HG02938 (cell line): Measurements from ENCODE around the gene INHBA.

Source experiments
- ATAC-seq: cut with Tn5 transposase; IDR thresholded peaks from one replicate; pipeline ENCODE4 v1.9.1; 2021; ENCODE audit warnings: mild to moderate bottlenecking, moderate library complexity; ENCODE audit not compliant: unreplicated experiment

The INHBA gene

DNA sequence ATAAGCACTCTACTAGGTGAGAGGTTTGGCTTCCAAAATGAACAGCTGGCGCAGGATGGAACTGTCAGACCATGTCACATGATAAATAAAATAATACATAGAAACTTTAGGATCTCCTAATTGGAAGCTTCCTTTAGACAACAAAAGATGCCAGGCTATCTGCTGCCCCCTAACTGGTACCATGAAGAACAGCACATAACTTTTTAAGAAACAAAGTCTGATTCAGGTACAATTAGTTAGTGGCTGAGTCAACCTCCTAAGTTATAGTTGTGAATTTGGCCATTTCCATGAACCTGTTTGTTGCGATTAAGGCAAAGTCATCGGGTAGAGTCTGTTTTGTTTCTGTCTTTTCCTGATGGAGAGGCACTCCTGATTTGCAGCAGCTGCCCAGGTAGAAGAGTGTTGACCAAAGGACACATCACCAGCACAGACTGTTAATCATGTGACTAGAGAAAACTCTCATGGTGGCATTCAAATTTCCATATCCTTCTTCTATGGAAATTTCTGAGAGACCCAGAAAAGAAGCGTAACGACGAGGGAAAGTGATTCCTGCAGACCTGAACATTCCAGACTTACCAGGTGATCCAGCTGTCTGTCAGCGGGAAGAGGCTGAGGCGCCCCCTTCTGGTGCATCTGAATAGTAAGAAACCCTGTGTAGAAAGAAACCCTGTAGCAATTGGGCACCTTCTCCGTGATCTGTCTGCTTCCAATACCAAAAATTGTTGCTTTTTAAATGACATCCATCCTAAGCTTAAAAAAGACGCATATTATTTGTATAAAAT lies 8.6 kb upstream of the INHBA start:
- ATAC-seq = no peak

DNA sequence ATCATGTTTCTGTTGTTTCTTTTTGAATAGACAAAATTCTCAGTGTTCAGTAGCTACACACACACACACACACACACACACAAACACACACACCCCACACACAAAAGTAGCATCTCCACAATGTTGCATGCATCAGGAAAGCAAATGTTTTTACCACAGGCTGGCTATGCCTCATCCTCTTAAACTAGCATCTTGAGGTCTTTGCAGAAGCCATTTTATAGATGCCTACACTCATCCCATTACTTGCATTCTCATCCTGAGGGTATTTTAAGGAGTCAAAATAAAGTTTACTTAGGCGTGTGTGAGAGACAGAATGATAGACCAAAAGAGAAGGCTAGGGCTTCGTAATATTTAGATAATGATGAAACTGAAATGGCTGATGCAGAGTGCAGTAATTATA lies 7.9 kb upstream of the INHBA start:
- ATAC-seq = no peak

- no peak for ATAC-seq
Observed at GRCh38 chr7:41709621-41710020, 6.7 kb upstream of the INHBA start.

DNA sequence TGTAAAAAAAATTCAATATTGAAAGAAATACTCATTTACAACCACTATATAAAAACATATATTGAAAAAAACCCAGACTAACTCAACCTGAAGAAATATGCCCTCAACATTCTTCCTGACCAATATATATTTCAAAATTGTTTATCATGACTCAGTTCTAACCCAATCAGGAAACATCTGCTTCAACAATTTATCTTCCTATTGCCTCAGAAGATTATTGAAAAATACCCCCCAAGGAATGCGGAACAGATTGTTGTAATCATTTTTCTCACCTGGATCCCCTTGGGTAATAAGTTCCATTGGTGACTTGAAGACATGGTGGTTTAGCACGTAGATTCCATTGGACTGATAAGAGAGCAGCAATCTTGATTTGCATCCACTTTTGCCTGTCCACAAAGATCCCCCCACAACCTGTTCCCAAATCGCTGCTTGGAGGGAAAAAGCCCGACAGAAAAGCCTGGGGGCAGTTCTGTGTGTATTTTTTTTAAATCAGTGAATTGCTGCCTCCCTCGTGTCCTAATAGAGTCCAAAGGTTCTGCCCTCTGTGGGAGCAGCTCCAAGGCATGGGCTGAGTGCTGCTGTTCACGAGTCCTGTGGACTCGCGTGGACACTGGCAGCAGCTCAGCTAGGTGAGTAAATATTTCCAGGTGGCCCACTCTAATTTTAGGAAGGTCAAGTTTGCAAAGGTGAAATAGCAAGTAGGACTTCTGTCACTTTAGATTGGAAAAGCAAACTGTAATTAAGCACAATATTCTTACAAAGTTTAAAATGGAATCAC lies 5.9 kb upstream of the INHBA start:
- ATAC-seq = no peak

GRCh38 chr7:41706228-41706930 lies 3.5 kb upstream of the INHBA start:
- no peak for ATAC-seq

DNA sequence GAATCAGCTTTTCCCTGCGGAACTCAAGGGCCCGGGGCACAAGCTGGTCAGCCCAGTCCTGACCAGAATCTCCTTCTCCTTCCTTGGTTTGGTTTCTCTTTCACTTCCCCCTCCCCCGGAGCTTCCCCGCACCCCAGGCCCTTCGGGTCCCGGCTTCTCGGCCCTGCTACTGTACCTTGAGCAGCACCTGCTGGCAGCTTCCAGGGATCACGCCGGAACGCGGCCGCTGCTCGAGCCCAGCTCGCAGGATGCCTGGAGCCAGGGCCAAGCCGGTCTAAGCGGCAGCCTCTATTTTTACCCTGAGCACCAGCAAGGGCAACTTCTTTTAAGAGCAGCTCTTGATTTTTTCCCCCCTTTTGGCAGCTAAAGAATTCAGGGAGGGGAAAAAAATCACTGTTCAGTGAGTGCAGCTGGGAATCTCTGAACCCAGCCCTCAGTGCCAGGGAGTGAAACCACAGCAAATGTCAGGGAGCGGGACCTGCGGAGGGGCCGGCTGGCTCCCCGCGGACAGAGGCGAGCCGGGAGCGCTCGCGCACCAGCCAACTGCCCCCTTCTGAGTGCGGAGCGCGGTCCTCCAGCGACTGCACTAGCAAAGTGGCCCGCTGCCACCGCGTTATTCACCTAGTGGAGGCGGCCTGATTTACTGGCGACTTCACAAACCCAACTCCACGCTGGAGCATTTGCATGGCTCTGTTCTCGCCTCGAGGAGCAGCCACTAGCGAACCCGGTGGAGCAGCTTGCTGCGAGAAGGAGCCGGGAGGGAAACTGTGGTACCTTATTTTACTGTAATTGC lies 2.4 kb upstream of the INHBA start:
- peak; percentile 97 for ATAC-seq

GRCh38 chr7:41701068-41701941 lies 1.6 kb downstream of the INHBA start:
- no peak for ATAC-seq

DNA sequence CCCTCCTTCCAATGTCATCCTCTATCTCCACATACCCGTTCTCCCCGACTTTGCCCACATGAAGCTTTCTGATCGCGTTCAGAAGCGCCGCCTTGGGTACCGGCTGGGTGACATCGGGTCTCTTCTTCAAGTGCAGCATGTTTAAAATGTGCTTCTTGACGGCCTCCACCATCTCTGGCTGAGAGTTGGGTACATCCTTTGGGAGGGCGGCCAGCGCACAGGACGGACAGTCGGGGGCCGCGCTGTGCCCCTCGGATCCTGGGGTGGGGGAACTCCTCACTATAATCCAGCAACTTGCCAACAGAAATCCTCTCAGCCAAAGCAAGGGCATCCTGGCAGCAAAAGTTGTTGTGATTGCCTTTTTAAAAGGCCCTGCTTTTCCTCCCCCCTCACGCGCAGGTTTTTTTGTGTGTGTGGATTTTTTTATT lies 2.8 kb downstream of the INHBA start:
- ATAC-seq = no peak

DNA sequence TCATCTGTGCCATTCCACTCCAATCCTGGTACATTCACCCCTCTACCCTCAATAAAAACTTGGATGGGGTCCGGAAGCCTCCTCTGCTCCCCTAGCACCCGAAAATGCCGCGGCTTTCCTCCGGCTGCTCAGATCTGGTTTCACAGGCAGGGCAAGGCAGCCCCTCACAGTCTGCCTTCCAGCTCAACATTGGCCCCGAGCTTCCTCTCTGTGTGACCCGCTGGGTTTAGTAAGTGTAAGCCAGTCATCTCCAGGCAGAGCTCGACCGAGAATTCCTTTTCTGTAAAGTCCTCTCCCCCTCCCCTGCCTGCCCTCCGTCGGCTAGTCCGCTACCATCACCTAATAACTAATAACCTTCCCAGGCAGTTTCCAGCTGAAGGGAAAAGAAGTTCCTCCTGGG lies 3.4 kb downstream of the INHBA start:
- ATAC-seq = no peak

DNA sequence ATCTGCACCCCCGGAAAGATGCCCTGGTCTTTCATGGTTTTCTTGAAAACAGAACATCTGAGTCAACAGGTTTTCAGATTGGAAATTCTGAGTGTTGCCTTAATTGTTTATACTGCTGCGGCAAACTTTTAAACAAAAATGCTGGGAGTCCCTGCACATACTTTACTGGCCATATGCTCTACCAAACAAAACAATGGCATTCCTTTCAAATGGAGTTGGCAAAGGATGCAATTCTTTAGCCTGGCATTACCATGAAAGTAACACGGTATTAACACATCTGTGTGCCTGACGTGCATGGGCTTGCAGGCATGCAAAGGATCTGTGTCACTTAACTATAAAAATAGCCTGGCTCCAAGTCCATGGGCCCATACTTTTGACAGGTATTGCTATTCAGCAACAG lies 4.2 kb downstream of the INHBA start:
- no peak for ATAC-seq

DNA sequence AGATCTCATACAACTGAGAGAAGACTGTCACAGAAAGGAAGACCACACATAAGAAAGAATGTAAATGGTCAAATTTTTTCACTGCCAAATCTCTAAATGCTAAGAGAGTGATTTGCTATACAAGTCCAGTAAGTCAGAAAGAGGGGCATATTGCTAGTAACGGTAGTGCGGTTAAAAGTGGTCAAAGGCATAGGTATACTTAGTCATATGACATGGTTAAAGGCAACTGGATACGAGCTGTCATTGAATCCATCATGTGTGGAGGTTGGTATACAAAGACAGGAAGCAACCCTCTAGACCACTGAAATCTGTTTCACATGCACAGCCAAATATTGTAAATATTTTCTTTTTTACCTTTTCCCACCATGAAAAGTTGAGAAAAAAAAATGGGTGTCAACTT lies 4.8 kb downstream of the INHBA start:
- no peak for ATAC-seq

GRCh38 chr7:41696323-41696916 lies 6.5 kb downstream of the INHBA start:
- no peak for ATAC-seq

DNA sequence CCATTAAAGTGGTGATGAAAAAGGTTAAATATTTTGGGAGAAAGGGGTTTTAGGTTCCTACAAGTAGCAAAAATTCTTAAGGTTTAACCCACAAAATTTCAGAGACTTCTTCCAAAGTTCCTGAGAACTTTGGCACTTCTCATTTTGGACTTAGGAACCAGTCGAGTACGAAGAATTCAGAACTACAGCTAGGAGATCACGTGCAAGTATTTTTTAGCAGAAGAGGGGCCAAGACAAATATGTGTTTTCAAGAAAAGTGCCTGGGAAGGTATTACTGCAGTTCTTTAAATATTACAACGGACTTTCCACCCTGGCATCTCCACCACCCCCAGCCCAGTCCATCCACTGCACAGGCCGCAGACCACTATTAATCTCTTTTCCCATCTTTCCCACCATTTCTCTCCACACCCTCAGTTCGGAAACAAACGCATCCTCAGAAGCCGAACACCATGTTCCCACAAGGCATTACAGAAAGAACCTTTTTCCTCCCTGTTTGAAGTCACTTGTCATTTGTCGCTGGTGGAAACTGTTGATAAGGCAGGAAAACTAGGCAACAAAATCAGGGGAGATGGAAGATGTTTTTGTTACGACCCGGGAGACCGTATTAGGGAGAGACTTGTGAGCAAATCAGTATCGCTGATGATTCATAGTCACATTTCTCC lies 7.1 kb downstream of the INHBA start:
- ATAC-seq = no peak

- no peak for ATAC-seq
Observed at GRCh38 chr7:41694495-41694894, 8.4 kb downstream of the INHBA start.

GRCh38 chr7:41693150-41693997 lies 9.5 kb downstream of the INHBA start:
- ATAC-seq = no peak

DNA sequence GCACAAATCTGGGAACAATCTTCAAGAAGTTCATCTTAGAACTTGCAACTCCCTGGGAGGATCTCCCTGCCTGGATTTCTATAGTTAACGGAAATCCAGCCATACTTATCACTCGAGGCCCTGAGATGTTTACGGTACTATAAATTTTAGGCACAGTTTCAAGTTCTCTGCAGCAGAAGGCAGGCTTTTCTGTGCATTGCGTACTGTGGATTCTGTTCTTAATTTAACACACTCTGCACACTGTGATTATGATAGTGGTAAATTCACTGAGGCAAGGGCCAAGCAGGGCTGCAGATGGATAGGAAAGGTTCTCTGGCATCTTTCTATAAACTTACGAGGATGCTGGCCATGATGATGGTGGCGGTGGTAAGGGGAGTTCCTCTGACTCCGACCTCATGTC lies 10.6 kb downstream of the INHBA start:
- ATAC-seq = no peak

DNA sequence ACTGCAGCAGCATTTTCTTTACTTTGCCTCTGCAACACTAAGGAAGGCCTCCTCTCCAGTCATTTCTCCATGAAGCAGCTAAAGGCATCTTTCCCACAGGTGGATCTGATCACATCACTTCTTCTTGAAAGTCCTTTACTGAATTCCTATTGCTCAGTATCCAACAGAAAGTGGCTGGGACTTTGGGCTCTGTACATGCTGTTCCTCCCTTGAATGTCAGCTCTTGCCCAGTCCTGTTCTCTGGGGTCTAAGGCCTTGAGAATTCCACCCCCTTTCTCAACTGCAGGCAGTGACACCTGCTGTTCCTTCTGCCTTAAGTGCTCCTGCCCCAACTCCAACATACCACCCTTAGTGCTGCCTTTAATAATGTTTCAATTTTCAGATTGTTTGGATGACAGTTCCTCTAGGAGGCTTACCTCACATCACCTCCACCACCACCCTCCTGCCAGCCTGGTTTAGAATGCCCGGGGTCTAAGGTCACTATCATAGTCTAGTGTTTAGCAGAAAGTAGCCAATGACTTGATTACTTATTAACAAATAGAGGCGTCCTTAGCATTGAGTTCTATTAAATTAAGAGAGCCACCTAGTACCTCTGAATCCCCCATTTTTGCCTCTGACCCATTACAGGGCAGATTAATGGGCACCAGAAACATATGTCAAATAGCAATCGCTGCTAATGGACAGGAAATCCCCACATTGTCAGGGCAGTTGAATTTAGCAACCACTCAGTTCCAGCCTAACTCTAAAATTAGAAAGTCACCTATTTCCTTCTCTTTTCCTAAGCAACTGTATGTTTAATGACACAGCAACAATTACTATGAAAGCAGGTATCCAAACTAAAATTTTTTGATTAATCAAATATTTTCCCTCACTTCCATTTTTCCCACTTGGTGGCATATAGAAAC lies 11.4 kb downstream of the INHBA start:
- no peak for ATAC-seq
